ENCODE data around the gene ABCB8. TPM values are rescaled to one million over a fixed set of nuclear protein-coding genes. Genes with fewer than 3 reads are reported as not detected.
A peak's percentile ranks its signal among the peaks of the same experiment; 100 is the strongest.

ABCB8 gene
- total RNA-seq, 1 donor from 2014 or later, result 17.4 TPM

GRCh38 chr7:150997817-150998216 lies 30.4 kb upstream of the ABCB8 start:
- Mint-ChIP-seq H3K4me1 (ENCODE audit: unreplicated experiment) (peaks cover 11% of the 10 kb centered on the region), H3K27me3 (ENCODE audit: unreplicated experiment) (peaks cover 11% of the 10 kb centered on the region), H3K27ac (ENCODE audit: unreplicated experiment) (no peak overlapping the region), H3K4me3 (ENCODE audit: unreplicated experiment) (peak overlapping the region; percentile 65), H3K9me3 (ENCODE audit: unreplicated experiment) (no peaks in the 10 kb centered on the region), H3K36me3 (ENCODE audit: low read depth, unreplicated experiment) (peaks cover 39% of the 10 kb centered on the region)
- no peak for TF ChIP-seq CTCF (IDR thresholded peaks at IDR 0.05; ENCODE audit: unreplicated experiment)
- DNase-seq (ENCODE audit: low spot score), result no peak

GRCh38 chr7:150998341-150998740 lies 29.9 kb upstream of the ABCB8 start:
- peaks cover 11% of the 10 kb centered on the region for H3K27me3 Mint-ChIP-seq (ENCODE audit: unreplicated experiment)
- H3K27ac Mint-ChIP-seq (ENCODE audit: unreplicated experiment), result no peak overlapping the region
- TF ChIP-seq CTCF (IDR thresholded peaks at IDR 0.05; ENCODE audit: unreplicated experiment), result no peak
- H3K9me3 Mint-ChIP-seq (ENCODE audit: unreplicated experiment), result no peaks in the 10 kb centered on the region
- no peak overlapping the region for H3K4me3 Mint-ChIP-seq (ENCODE audit: unreplicated experiment)
- peaks cover 41% of the 10 kb centered on the region for H3K36me3 Mint-ChIP-seq (ENCODE audit: low read depth, unreplicated experiment)
- no peak for DNase-seq (ENCODE audit: low spot score)
- peaks cover 9% of the 10 kb centered on the region for H3K4me1 Mint-ChIP-seq (ENCODE audit: unreplicated experiment)

GRCh38 chr7:150999001-150999400 lies 29.2 kb upstream of the ABCB8 start:
- Mint-ChIP-seq H3K4me1 (ENCODE audit: unreplicated experiment) (peaks cover 6% of the 10 kb centered on the region), H3K4me3 (ENCODE audit: unreplicated experiment) (no peak overlapping the region), H3K27me3 (ENCODE audit: unreplicated experiment) (peaks cover 11% of the 10 kb centered on the region), H3K9me3 (ENCODE audit: unreplicated experiment) (no peaks in the 10 kb centered on the region), H3K36me3 (ENCODE audit: low read depth, unreplicated experiment) (peaks cover 45% of the 10 kb centered on the region), H3K27ac (ENCODE audit: unreplicated experiment) (no peak overlapping the region)
- DNase-seq (ENCODE audit: low spot score), result no peak
- TF ChIP-seq CTCF (IDR thresholded peaks at IDR 0.05; ENCODE audit: unreplicated experiment), result no peak

- no peak for DNase-seq (ENCODE audit: low spot score)
- H3K4me1 Mint-ChIP-seq (ENCODE audit: unreplicated experiment), result peaks cover 3% of the 10 kb centered on the region
- H3K27me3 Mint-ChIP-seq (ENCODE audit: unreplicated experiment), result peaks cover 12% of the 10 kb centered on the region
Measured at GRCh38 chr7:150999497-151000230, 28.6 kb upstream of the ABCB8 start.

More at GRCh38 chr7:150999497-151000230, 28.6 kb upstream of the ABCB8 start:
- TF ChIP-seq CTCF (IDR thresholded peaks at IDR 0.05; ENCODE audit: unreplicated experiment), result no peak
- Mint-ChIP-seq H3K36me3 (ENCODE audit: low read depth, unreplicated experiment) (peaks cover 45% of the 10 kb centered on the region), H3K9me3 (ENCODE audit: unreplicated experiment) (no peaks in the 10 kb centered on the region), H3K4me3 (ENCODE audit: unreplicated experiment) (no peak overlapping the region), H3K27ac (ENCODE audit: unreplicated experiment) (no peak overlapping the region)
